HG02981 (cell line): Measurements from ENCODE around the gene MKKS.
"Not testable (repeated sequence)": the region's sequence is repeated elsewhere in the genome, so short reads cannot be mapped to it uniquely, and the experiment has no call there.

Source experiments
- ATAC-seq: cut with Tn5 transposase; IDR thresholded peaks from one replicate; pipeline ENCODE4 v1.9.1; 2021; ENCODE audit warnings: mild to moderate bottlenecking, moderate library complexity; ENCODE audit not compliant: unreplicated experiment

MKKS gene

GRCh38 chr20:10417218-10417617, 16.8 kb downstream of the MKKS start:
- not testable (repeated sequence) for ATAC-seq

GRCh38 chr20:10415013-10415650, 18.9 kb downstream of the MKKS start:
- no peak for ATAC-seq

- ATAC-seq, result peak; percentile 82
These were observed 21.2 kb downstream of the MKKS start for GRCh38 chr20:10412591-10413408.

DNA sequence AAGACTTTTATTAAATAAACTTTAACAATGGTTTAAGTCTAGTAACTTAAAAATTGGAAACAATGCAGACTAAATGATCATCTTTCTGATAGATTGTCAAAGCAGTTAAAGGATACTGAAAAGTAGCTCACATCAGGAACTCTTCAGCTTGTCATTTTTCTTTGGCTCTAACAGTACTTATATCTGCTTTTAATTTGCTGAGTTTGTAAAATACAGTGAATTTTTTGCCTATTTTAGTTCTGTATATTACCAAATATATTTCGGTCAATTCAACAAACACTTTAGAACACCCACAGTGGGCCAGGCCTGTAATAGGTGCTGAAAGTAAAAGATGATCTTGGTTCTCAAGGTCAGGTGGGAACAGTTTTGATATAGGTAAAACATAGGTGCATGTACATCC, 22.3 kb downstream of the MKKS start:
- no peak for ATAC-seq

GRCh38 chr20:10408108-10408813, 25.8 kb downstream of the MKKS start:
- ATAC-seq, result no peak

DNA sequence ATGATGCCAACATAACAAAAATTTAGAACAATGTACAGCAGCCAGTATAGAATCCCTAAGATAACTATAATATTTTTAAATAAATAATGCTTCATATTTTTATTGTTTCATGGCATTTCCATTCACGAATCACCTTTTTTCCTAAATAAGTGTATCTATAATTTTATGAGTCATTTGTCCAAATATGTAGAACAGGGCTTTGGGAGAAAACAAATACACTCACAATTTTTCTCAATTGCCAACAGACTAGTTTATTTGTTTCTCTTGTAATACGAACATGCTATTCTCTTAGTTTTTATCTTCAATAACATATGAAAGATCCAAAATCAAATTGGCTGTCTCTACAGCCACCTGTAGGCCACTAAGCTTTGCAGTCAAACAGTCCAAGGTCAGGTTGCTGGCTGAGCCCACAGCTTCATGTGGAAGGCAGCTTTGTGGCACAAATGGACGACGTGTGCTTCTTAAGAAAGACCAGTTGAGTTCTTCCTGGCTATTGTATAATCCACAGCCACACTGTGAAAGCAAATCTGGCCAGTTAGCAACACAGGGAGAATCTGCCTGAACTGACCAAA, 29.0 kb downstream of the MKKS start:
- ATAC-seq, result no peak

DNA sequence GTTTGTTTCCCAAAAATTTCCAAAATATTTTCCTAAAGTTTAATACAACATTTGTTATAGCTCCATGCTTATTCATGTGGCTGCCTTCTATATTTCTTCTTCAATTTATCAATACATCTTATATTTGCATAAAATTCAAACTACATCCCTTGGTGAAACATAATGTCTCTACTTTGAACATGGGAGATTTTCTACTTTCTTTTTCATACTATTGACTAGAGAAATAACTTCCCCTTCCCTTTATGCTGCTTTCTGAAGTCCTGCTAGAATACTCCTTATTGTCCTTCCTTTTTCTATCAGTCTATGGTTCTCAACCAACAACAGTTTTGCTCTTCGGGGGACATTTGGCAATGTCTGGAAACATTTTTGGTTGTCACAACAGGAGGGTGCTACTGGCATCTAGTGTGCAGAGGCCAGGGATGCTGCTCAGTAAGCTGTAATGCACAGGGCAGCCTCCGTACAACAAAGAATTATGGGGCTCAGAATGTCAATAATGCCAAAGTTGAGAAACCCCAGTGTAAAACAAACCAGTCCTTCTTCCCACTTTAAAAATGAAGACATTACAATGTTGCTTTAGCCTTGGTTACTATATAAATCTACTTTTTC, 29.9 kb downstream of the MKKS start:
- ATAC-seq, result no peak

GRCh38 chr20:10402938-10403608, 30.9 kb downstream of the MKKS start:
- no peak for ATAC-seq

- no peak for ATAC-seq
These were observed 35.1 kb downstream of the MKKS start for GRCh38 chr20:10398834-10399369.

GRCh38 chr20:10394752-10395151, 39.3 kb downstream of the MKKS start:
- ATAC-seq, result not testable (repeated sequence)

DNA sequence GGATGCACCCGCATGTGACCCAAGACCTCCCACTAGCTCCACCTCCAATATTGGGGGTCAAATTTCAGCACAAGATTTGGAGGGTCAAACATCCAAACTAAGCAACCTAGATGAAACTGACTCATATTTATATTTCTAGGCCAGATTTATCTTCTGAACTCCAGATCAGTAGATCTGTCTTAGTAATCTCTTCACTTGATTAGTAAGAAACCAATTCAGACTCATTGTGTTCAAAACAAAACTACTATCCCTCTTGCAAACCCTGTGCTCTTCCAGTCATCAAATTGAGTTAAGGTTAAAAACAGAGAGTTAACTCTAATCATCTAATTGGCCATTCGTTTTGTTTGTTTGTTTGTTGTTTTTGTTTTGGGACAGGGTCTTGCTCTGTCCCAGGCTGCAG, 43.3 kb downstream of the MKKS start:
- ATAC-seq, result no peak

DNA sequence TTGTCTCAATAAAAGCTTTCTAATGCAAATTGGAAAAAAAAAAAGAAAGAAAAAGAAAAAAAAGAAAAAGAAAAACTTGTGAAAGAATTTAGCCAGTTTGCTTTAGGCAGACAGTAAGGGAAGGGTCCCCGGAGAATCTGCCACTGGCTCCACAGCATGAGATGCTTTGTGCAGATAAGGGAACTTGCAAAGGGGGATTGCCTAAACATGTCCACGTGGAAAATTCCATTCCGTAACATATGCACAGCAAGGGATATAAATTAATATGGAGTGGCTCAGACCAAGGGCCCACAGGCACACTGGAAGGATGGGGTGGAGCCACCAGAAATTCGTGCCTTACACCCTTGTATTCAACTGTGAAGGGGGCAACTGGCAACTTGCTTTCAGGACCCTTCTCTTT, 45.4 kb downstream of the MKKS start:
- ATAC-seq, result no peak

GRCh38 chr20:10387686-10388085, 46.3 kb downstream of the MKKS start:
- ATAC-seq, result no peak

DNA sequence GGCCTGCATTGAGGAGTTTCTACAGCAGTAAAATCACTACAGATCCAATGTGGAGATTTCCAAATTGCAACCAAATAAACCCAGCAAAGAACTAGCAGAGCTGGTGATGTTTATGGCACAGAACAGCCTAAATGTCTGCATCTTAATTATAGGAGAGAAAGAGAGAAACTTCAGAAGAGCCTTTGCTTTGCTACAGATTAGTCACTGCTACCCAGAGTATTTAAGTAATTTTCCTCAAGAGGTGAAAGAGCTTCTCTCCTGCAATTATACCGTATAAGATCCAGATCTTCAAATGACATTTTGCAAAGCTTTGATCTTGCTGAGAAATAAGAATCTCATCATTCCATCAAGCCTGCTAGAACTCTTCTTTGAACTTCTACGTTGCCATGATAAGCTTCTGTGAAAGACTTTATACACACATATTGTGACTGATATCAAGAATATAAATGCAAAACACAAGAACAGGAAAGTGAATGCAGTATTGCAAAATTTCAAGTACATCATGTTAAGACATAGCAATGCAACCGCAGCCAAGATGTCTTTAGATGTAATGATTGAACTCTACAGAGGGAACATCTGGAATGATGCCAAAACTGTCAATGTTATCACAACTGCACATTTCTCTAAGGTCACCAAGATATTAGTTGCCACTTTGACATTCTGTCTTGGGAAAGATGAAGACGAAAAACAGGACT, 48.0 kb downstream of the MKKS start:
- no peak for ATAC-seq

DNA sequence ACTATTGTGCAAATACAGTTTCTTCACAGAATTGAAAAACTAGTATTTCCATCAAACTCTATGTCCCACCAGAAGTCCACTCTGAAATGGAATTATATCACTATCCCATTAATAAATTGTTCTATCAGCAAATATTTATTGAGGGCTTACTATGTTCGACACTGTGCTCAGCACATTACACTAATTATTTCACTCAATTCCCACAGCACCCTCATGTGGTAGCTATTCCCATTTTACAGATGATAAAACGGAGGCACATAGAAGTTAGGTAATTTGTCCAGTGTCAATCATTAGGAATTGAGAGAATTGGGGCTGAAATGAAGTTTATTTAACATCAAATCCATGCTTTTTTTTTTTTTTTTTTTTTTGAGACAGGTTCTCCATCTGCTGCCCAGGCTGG, 52.5 kb downstream of the MKKS start:
- ATAC-seq, result no peak

- ATAC-seq, result no peak
These were observed 54.3 kb downstream of the MKKS start for GRCh38 chr20:10379761-10380160.

- no peak for ATAC-seq
These were observed 57.5 kb downstream of the MKKS start for GRCh38 chr20:10376270-10377075.

DNA sequence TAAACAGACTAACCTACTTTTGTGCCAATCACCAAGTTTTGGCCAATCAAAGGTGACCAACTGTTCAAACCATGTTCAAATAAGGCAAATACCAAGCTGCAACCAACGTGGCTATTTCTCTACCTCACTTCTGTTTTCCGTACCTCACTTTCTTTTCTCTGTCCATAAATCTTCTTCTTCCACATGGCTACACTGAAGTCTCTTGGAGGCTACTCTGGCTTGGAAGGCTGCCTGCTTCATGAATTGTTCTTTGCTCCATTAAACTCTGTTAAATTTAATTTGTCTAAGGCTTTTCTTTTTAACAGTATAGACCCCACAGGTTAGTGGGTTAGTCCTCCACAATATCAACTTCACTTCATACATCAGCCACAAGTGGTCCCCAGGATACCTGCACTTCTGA, 58.8 kb downstream of the MKKS start:
- no peak for ATAC-seq

GRCh38 chr20:10374036-10374435, 60.0 kb downstream of the MKKS start:
- ATAC-seq, result no peak
